ENCODE measurements around the gene TRNT1.

The TRNT1 gene

GRCh38 chr3:3179407-3180094, 52.8 kb downstream of the TRNT1 start, which contains the start of gene CRBN:
CRBN (minus strand) TSS chr3:3179691; CDS start chr3:3179687, 4 bp downstream.
- DNase-seq, result peak; percentile 90

GRCh38 chr3:3180456-3180855, 53.7 kb downstream of the TRNT1 start:
- DNase-seq, result no peak

GRCh38 chr3:3184876-3185275, 58.1 kb downstream of the TRNT1 start:
- DNase-seq, result no peak

GRCh38 chr3:3189102-3189727, 62.5 kb downstream of the TRNT1 start:
- DNase-seq, result no peak

- DNase-seq, result no peak
These were observed 63.2 kb downstream of the TRNT1 start for GRCh38 chr3:3189961-3190360.

- no peak for DNase-seq
These were observed 65.0 kb downstream of the TRNT1 start for GRCh38 chr3:3191675-3192285.

- no peak for DNase-seq
These were observed 65.5 kb downstream of the TRNT1 start for GRCh38 chr3:3192286-3192675.

- no peak for DNase-seq
These were observed 68.1 kb downstream of the TRNT1 start for GRCh38 chr3:3194861-3195260.

GRCh38 chr3:3196148-3196861, 69.6 kb downstream of the TRNT1 start:
- DNase-seq, result no peak

Data from NCI-H2029 (cell line).